CD4-positive, CD25-positive, alpha-beta regulatory T cell (primary cell): ENCODE results near the gene TPTE. TPM values are rescaled to one million over a fixed set of nuclear protein-coding genes. Genes with fewer than 3 reads are reported as not detected.
"Not testable (repeated sequence)": the region's sequence is repeated elsewhere in the genome, so short reads cannot be mapped to it uniquely, and the experiment has no call there.

Experiments used
- ATAC-seq, 2 donors: fragments of 150-1000 bp; cut with Tn5 transposase; one replicate each; pipeline ENCODE4 v1.10.0; 2021; ENCODE audit warnings: low read depth in 2 of 2, moderate number of reproducible peaks in 2 of 2, moderate library complexity in 1 of 2
- DNase-seq, 3 donors: peaks; one replicate each; pipeline versions ENCODE4 v3.0.0 to v3.0.0-alpha.2; 2012 to 2022; ENCODE audit warnings: mixed read lengths in 1 of 3
- H3K27ac ChIP-seq: one replicate; pipeline ENCODE4 v1.7.0; 2013; ENCODE audit warnings: mild to moderate bottlenecking, low read length; ENCODE audit not compliant: insufficient read depth, poor library complexity, severe bottlenecking
- H3K27me3 ChIP-seq: one replicate; pipeline ENCODE4 v1.7.0; 2013; ENCODE audit warnings: low read length; ENCODE audit not compliant: control insufficient read depth, insufficient read depth
- H3K36me3 ChIP-seq: one replicate; pipeline ENCODE4 v1.7.0; 2013; ENCODE audit warnings: mild to moderate bottlenecking, low read length, moderate library complexity; ENCODE audit not compliant: control insufficient read depth, insufficient read depth
- H3K4me1 ChIP-seq: 2 replicates; pipeline ENCODE4 v1.7.0; 2013; ENCODE audit warnings: mild to moderate bottlenecking, low read length; ENCODE audit not compliant: insufficient read depth, control insufficient read depth, poor library complexity, severe bottlenecking
- H3K4me3 ChIP-seq: one replicate; pipeline ENCODE4 v1.7.0; 2013; ENCODE audit warnings: low read depth, mild to moderate bottlenecking, low read length, moderate library complexity
- H3K9me3 ChIP-seq, 2 experiments: 1 replicate in 1 of 2; 2 replicates in 1 of 2; pipeline ENCODE4 v1.7.0; 2013; ENCODE audit warnings: low read length in 2 of 2, mild to moderate bottlenecking in 1 of 2, moderate library complexity in 1 of 2; ENCODE audit not compliant: control insufficient read depth in 2 of 2
- H3K27ac Mint-ChIP-seq, 3 donors: one replicate each; pipeline ENCODE4 v1.8.0; 2020 to 2022; ENCODE audit warnings: mild to moderate bottlenecking in 3 of 3, mixed read lengths in 3 of 3, moderate library complexity in 2 of 3
- H3K27me3 Mint-ChIP-seq: one replicate; pipeline ENCODE4 v1.8.0; 2022; ENCODE audit warnings: mild to moderate bottlenecking, mixed read lengths
- H3K36me3 Mint-ChIP-seq: one replicate; pipeline ENCODE4 v1.8.0; 2020; ENCODE audit warnings: mixed read lengths
- H3K4me1 Mint-ChIP-seq, 4 donors: one replicate each; pipeline ENCODE4 v1.8.0; 2020 to 2022; ENCODE audit warnings: mixed read lengths in 4 of 4, mild to moderate bottlenecking in 1 of 4
- H3K4me3 Mint-ChIP-seq, 4 donors: one replicate each; pipeline ENCODE4 v1.8.0; 2020 to 2022; ENCODE audit warnings: mild to moderate bottlenecking in 4 of 4, mixed read lengths in 4 of 4, moderate library complexity in 3 of 4
- H3K9me3 Mint-ChIP-seq, 7 donors: one replicate each; pipeline ENCODE4 v1.8.0; 2020 to 2022; ENCODE audit warnings: mixed read lengths in 7 of 7, mild to moderate bottlenecking in 3 of 7, moderate library complexity in 2 of 7
- polyA plus RNA-seq, 4 donors: library from polyadenylated mRNA; unstranded; fragments of 300-500 nt; fragmentation: Illumina TruSeq; gene quantifications; one replicate each; pipeline ENCODE4 v1.2.3, GENCODE V29; 2021
- total RNA-seq: library from RNA; stranded (reverse); gene quantifications from one replicate; pipeline ENCODE4 v1.2.3, GENCODE V29; 2022

Gene TPTE
- total and polyA plus RNA-seq, 5 donors from 2014 or later: not detected

- ATAC-seq, H3K27me3 ChIP-seq, H3K27me3 Mint-ChIP-seq, H3K4me3 Mint-ChIP-seq, H3K4me3 ChIP-seq, H3K27ac ChIP-seq, DNase-seq, H3K4me1 Mint-ChIP-seq, H3K4me1 ChIP-seq, H3K36me3 Mint-ChIP-seq, H3K9me3 Mint-ChIP-seq, H3K27ac Mint-ChIP-seq, H3K36me3 ChIP-seq: not testable (repeated sequence)
- H3K9me3 ChIP-seq: peaks cover 4 to 13% of the 10 kb centered on the region in 2 experiments
Measured at GRCh38 chr21:10617133-10617752, 95.9 kb downstream of the TPTE start.

GRCh38 chr21:10627316-10627863 is 106.0 kb downstream of the TPTE start:
- no peaks in the 10 kb centered on the region for H3K36me3 ChIP-seq

GRCh38 chr21:10629239-10629638 is 107.9 kb downstream of the TPTE start:
- H3K4me1 ChIP-seq, H3K9me3 Mint-ChIP-seq, H3K4me3 Mint-ChIP-seq, H3K36me3 Mint-ChIP-seq, DNase-seq, H3K27me3 ChIP-seq, H3K4me3 ChIP-seq, H3K27me3 Mint-ChIP-seq, H3K36me3 ChIP-seq, H3K4me1 Mint-ChIP-seq, H3K27ac Mint-ChIP-seq, H3K27ac ChIP-seq, ATAC-seq: not testable (repeated sequence)
- H3K9me3 ChIP-seq: peaks cover 13 to 19% of the 10 kb centered on the region in 2 experiments

More at GRCh38 chr21:10627316-10627863, 106.0 kb downstream of the TPTE start:
- ATAC-seq (no peak), DNase-seq (no peak)
- H3K27ac ChIP-seq: no peak overlapping the region
- Mint-ChIP-seq H3K9me3 (peaks cover 0 to 3% (median 0%) of the 10 kb centered on the region in 7 donors), H3K36me3 (no peaks in the 10 kb centered on the region), H3K27ac (no peak overlapping the region), H3K4me1 (no peaks in the 10 kb centered on the region), H3K4me3 (no peak overlapping the region), H3K27me3 (no peaks in the 10 kb centered on the region)
- H3K4me1 ChIP-seq: no peaks in the 10 kb centered on the region
- peaks cover 12 to 19% of the 10 kb centered on the region in 2 experiments for H3K9me3 ChIP-seq
- H3K27me3 ChIP-seq: no peaks in the 10 kb centered on the region
- H3K4me3 ChIP-seq: no peak overlapping the region

GRCh38 chr21:10630829-10631228 is 109.4 kb downstream of the TPTE start:
- H3K4me3 ChIP-seq, H3K27me3 Mint-ChIP-seq, H3K36me3 Mint-ChIP-seq, H3K36me3 ChIP-seq, H3K27ac ChIP-seq, H3K27ac Mint-ChIP-seq, H3K4me1 ChIP-seq, H3K9me3 Mint-ChIP-seq, H3K4me1 Mint-ChIP-seq, H3K4me3 Mint-ChIP-seq, DNase-seq, ATAC-seq, H3K27me3 ChIP-seq: not testable (repeated sequence)
- H3K9me3 ChIP-seq: peaks cover 7 to 19% of the 10 kb centered on the region in 2 experiments

- H3K27ac ChIP-seq, H3K36me3 Mint-ChIP-seq, H3K27me3 Mint-ChIP-seq, H3K4me1 Mint-ChIP-seq, H3K27ac Mint-ChIP-seq, DNase-seq, H3K9me3 Mint-ChIP-seq, H3K4me1 ChIP-seq, H3K4me3 ChIP-seq, H3K36me3 ChIP-seq, H3K4me3 Mint-ChIP-seq, H3K27me3 ChIP-seq, ATAC-seq: not testable (repeated sequence)
- peaks cover 7 to 19% of the 10 kb centered on the region in 2 experiments for H3K9me3 ChIP-seq
Measured at GRCh38 chr21:10631316-10631715, 109.9 kb downstream of the TPTE start.

GRCh38 chr21:10638144-10638543 is 116.8 kb downstream of the TPTE start:
- H3K4me1 Mint-ChIP-seq, H3K27me3 ChIP-seq, H3K9me3 Mint-ChIP-seq, DNase-seq, H3K36me3 ChIP-seq, H3K4me1 ChIP-seq, H3K27me3 Mint-ChIP-seq, ATAC-seq, H3K27ac Mint-ChIP-seq, H3K4me3 Mint-ChIP-seq, H3K27ac ChIP-seq, H3K4me3 ChIP-seq, H3K36me3 Mint-ChIP-seq: not testable (repeated sequence)
- peaks cover 18 to 39% of the 10 kb centered on the region in 2 experiments for H3K9me3 ChIP-seq

GRCh38 chr21:10639123-10639522 is 117.7 kb downstream of the TPTE start:
- Mint-ChIP-seq H3K27ac (no peak overlapping the region), H3K4me3 (no peak overlapping the region), H3K4me1 (no peaks in the 10 kb centered on the region), H3K9me3 (peaks cover 0 to 4% (median 0%) of the 10 kb centered on the region in 7 donors), H3K36me3 (no peaks in the 10 kb centered on the region), H3K27me3 (no peaks in the 10 kb centered on the region)
- DNase-seq: no peak
- H3K4me3 ChIP-seq: no peak overlapping the region
- H3K4me1 ChIP-seq: no peaks in the 10 kb centered on the region
- no peaks in the 10 kb centered on the region for H3K27me3 ChIP-seq
- no peak for ATAC-seq
- H3K27ac ChIP-seq: no peak overlapping the region
- peaks cover 18 to 49% of the 10 kb centered on the region in 2 experiments for H3K9me3 ChIP-seq
- no peaks in the 10 kb centered on the region for H3K36me3 ChIP-seq

GRCh38 chr21:10639746-10640145 is 118.4 kb downstream of the TPTE start:
- H3K4me1 Mint-ChIP-seq, H3K36me3 Mint-ChIP-seq, H3K27me3 ChIP-seq, H3K9me3 Mint-ChIP-seq, H3K27me3 Mint-ChIP-seq, H3K36me3 ChIP-seq, DNase-seq, H3K27ac Mint-ChIP-seq, ATAC-seq, H3K27ac ChIP-seq, H3K4me3 Mint-ChIP-seq, H3K4me1 ChIP-seq, H3K4me3 ChIP-seq: not testable (repeated sequence)
- peaks cover 18 to 51% of the 10 kb centered on the region in 2 experiments for H3K9me3 ChIP-seq
